CD4-positive, alpha-beta T cell treated with Interleukin-1 beta for 1 hour (primary cell): Measurements from ENCODE around the gene IRF2BP2.
A peak's percentile ranks its signal among the peaks of the same experiment; 100 is the strongest.
"Not testable (repeated sequence)": the region's sequence is repeated elsewhere in the genome, so short reads cannot be mapped to it uniquely, and the experiment has no call there.

Experiments used
- DNase-seq, 2 donors: peaks; one replicate each; pipeline ENCODE4 v3.0.0-alpha.2; 2020 to 2022

IRF2BP2 gene

DNA sequence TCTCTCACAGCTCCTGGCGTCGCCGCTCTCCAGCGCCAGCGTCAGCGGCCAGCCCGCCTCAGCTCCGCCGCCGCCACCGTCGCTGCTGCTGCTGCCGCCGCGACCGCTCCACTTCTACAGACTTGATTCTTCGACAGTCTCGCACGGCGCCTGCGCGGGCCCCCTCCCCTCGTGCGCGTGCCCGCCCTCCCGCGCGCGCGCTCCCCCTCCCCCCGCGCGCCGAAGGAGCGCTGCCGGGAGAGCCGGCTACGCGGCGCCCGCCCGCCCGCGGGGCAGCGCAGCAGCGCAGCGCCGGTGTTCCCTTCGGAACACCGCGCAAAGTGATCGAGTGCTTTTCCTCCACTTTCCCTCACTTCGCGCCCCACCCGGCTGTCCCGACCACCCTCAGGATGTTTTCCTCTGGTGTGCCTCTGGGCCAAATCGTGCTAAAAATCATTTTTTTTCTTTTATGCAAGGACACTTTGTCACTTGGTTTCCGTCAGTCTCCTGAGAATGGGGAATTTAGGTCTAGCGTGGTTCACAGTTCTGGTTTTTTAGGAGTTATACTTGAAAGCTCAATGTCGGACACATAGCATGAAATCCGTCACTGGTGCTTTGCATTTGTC is at the start of gene IRF2BP2:
IRF2BP2 (minus strand) TSS at position 118 of the 605 bp plus-strand sequence. CDS start 684 bp downstream, outside the sequence.
- DNase-seq, result peak; percentile 88 to 90

DNA sequence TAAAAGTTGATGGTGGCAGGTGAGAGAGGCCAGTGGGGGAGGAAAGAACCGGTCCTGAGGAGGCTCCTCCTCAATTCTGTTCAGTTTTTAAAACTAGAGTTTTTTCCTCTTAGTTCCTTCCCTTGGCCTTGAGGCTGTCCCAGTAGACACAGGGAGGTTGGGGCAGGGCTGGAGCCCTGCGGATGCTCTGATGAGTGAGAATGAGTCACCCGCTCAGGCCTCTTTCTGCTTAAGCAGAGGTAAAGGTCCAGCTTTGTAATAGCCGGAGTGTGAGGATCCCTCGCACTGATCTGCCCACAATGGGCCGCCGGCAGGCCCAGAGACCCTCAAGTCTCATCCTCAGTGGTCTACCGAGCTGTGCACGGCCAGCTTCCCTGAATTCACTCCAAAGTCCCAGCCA is 49.6 kb upstream of the IRF2BP2 start:
- peak in 1 of 2 donors; percentile 38 for DNase-seq

DNA sequence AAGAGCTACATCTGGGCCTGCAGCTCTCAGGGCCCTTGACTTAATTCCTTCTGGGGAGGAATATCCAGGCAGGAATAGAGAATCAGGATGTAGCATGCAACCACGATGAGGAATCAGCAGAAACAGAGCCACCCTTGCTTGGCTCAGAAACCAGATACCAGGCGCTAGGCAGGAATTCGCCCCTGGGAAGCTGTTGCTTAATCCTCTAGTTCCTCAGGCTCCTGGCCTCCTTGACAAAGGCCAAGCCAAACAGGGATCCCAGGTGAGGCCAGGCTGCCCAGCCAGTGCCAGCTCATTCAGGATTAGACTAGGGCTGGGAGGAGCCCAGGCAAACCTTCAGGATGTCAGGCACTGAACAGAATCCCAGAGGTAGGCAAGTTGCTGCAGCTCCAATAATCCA is 48.2 kb upstream of the IRF2BP2 start:
- no peak for DNase-seq

DNA sequence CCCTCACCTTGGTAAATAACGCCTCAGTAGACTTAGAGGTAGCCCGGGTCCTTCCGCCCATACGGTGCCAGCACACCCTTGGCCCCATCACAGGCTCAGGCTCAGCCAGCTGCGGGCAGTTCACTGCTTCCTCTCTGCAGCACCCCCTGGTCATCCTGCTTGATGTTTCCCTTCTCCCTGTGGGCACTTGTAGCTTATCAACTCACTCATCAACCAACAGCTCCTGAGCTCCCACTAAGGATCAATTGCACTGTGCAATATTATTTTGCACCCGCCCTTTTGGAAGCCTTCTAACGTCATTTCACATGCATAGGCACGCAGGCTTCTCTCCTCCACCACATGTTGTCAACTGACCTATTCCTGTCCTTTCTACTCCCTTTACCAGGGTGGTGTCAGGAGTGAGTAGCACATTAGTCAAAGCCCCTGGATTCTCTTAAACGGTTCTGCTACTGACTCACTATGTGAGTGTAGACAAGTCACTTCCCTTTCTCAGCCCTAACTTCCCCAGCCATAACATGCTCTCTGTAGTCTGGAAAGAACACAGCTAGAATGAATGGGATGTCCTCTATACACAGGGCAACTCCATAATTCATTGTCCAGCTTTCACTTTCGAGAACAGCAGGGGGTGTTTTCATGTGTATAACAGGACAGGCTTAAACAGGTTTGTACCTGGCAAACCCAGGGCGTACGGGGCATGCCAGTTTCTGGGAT is 47.1 kb upstream of the IRF2BP2 start:
- peak; percentile 14 to 76 for DNase-seq

DNA sequence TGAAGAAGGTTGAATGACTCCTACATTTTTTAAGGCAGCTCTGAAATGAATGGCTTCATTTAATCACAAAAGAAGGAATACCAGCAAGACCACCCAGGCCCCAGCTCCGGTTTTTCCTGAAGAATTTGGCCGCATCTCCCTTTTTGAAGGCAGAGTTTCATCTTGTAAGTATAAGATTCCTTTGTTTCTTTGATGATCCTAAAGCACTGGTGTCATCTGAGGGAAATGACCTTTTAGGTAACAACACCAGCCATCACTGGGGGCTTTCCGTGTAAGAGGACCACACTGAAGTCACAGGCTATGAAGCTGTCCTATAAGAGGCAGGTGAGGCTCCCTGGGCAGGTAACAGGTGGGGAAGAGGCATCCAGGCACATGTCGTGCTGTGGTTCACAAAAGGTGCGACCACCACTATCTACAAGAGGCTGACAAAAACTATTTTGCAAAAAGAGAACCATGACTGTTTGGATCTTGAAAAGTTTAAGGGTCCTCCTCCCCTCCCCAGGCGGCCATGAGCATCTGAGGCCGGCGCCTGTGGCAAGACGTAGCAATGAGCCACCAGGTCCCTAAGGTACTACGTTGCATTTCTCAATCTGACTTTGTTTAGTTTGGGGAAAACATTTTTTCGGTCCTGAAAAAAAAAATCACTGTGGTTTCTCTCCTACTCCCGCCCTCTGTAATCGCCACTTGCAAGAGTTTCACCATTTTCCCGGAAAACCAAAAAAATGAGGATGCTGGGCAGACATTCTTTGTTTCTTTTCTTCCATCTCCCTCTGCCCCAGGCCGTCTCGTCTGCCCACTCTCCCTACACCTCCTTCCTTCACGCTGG is 46.3 kb upstream of the IRF2BP2 start:
- no peak for DNase-seq

DNA sequence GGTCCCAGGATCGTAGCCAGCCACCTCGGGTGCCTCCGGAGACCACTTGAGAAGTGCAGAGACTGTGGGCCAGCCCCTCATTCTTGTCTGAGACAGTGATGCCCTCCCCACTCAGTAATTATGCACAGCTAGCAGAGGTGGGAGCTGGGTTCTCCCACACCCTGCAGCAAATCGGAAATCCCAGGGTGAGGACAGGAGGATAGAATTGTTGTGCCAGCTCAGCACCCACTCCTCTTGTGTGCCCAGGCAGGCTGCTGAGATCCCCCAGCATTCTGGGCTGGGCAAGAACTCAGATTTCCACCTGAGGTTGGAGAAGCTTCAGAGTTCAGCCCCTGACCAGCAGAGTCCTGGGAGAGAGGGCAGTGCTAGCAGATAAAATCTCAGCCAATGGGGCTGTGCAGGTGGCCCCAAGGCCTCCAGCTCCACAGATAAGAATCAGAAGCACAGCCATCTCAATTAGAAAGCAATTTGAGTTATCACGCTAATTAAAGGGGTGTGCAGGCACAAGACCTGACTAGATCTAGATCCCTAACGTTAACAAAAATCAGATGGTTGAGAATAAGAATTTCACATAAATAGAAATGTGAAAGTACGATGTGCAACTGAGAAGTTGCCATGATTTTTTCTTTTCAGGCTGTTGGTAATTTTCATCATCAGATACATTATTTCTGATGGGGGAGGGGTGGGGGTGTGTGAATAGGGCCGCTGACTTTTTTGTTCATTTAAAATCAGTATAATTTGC is 45.5 kb upstream of the IRF2BP2 start:
- no peak for DNase-seq

DNA sequence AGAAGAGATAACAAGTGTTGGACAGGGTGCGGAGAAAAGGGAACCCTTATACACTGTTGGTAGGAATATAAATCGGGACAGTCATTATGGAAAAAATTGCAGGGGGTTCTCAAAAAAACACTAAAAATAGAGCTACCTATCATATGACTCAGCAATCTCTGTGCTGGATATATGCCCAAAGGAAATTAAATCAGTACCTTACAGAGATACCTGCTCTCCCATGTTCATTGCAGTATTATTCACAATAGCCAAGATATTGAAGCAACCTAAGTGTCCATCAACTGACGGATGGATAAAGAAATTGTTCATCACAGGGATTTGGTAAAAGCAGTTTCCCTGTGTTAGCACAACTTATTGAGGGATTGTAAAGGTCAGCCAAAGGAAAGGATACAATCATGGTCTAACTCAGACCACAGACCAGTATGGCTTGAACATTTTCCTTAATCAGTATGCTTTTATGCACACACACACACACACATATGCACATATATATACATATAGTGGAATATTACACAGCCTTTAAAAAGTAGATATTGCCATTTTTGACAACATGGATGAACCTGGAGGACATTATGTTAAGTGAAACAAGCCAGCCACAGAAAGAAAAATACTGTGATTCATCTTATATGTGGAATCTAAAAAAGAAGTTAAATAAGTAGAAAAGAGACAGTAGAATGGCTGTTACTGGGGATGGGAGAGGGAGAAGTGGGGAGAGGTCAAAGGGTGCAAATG is 44.2 kb upstream of the IRF2BP2 start:
- no peak for DNase-seq

DNA sequence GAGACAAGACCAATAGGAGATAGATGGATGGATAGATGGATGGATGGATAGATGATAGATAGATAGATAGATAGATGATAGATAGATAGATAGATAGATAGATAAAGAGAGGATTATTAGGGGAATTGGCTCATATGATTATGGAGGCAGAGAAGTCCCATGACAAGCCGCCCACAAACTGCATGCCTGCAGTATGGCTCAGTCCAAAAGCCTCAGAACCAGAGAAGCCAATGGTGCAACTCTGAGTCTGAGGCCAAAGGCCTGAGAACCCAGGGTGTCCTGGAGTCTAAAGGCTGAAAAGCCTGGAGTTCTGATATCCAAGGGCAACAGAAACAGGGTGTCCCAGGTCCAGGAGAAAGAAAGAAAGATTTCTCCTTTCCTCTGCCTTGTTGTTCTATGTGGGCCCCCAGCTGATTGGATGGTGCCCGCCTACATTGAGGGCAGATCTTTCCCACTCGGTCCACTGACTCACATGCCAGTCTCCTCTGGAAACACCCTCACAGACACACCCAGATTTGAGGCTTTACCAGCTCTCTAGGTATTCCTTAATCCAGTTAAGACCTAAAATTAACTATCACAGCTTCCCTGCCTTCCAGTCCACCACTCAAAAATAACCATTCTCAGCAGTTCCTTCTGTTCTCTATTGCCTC is 39.6 kb upstream of the IRF2BP2 start:
- DNase-seq, result no peak

DNA sequence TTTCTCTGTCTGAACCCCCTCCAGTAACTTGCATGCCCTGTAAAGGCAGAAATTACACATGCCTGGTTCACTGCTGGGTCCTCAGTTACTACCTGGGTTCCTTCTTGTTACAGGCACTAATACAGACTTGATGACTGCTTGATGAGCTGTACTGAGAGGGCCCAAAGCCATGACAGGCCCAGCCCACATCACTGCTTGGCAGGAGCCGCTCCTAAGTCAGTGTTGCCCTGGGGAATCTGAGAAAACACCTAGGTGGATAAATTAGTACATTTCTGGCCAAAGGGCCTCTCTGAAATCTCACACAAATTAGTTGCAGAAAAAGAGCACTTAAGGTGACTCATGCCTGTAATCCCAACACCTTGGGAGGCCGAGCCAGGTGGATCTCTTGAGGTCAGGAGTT is 37.8 kb upstream of the IRF2BP2 start:
- no peak for DNase-seq

DNA sequence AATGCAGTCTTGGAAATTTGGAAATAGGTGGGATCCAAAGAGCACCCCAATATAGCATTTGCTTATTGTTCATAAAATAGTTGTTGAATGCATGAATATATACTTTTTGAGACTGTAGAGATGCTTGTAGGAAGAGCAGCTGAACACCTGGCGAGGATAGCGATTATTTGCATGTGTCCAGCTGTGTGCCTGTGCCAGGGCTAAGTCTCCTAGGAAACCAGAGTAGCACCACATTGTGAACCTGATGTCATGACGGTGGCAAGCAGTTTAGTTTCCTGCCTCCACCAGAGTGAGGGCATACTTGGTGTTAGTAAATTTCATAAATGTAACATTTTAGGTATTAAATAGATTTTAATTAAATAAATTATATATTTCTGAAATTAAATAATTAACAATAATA is 37.3 kb upstream of the IRF2BP2 start:
- no peak for DNase-seq

DNA sequence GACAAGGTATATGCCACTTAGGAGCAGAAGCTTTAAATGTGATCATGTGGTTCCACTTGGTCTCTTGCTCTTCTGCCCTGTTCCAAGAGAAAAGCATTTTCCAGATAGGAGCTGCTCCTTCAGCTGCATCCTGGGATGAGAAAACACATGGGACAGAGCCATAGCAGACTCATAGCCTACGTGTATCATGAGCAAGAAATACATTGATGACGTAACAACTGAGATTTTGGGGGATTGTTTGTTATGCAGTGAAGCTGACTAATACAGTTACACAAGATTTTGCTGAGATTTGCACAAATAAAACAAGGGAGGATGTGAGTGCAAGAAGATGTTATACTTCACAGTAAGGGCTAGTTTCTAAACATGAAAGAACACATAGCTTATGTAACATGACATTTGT is 36.0 kb upstream of the IRF2BP2 start:
- no peak for DNase-seq

DNA sequence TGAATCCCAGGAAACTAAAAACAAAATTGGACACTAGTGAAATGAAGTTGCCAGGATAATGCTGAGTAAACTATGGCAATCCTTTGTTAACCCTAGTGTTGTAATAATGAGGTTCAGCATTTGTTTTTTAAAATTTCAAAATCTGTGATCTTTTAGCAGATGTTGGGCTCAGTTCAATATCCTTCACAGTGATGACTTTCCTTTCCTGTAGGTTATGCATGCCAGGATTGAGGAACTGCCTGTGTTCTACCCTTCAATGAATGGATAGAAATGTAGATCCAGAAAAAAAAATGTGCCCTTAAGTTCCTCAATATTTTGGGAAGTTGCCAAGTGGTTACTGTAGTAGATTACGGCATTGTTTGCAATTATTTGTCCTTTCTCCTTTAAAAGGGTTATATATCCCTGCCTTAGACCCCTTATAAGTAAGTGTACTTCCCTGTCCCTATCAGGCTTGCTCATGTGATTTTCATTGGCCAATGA is 35.5 kb upstream of the IRF2BP2 start:
- DNase-seq, result no peak

DNA sequence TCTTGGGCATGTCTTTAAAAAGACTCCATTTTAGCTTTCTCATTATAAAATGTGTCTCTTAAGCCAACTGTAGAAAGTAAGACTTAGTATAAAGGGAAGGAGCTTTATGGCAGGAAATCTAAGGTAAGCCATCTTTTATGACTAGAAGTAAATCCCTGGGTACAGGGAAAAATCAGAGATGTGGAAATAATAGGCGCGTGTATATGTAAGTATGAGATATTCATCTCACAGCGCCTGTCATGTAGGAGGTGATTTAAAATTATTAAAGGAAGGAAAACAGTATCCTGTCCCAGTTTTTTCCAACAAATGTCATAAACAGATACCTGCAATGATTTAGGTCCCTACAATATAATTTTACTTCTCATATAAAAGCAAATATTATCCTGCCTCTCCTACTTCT is 35.0 kb upstream of the IRF2BP2 start:
- DNase-seq, result no peak

DNA sequence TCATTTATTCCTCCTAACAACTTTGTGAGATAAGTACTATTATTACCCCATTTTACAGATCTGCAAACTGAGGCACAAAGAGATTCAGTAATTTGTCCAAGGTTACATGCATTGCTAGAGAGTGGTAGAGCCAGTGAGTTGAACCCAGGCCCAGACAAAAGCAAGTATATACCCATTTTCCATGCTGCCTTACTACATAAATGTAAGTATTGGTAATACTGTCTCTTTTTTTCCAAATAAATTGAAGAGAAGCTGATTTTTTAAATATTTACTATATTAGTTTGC is 33.8 kb upstream of the IRF2BP2 start:
- no peak for DNase-seq

DNA sequence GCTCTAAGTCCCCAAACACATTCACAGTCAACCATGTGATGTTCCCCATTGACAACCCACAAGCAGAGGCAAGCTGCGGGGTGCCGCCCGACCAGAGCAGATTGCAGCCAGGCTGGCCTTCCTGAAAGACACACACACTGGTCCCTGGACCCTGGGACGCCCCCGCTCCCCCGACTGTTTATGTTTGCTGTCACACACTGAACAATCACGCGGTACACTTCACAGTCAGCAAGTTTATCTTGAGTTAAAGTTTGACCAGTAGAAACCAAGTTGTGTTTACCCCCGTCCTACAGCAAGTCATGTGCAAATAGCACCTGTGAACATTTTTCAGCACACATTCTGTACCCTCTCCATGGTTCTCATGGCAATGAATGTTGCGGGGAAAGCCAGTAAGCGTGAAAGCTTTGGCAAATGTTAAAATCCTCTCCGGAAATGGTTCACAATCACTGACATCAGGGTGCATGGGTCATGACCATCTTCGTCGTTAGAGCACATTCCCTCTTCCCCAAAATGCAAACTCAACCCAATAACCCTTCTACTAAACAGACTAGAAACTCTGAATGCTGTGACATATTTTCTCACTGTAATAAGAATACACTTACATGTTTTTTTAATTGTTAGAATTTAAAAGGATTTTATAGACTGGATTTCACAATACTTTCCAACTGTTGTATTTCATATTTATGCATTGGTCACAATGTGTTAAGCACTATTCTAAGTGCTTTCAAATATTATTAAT is 33.3 kb upstream of the IRF2BP2 start:
- no peak for DNase-seq

DNA sequence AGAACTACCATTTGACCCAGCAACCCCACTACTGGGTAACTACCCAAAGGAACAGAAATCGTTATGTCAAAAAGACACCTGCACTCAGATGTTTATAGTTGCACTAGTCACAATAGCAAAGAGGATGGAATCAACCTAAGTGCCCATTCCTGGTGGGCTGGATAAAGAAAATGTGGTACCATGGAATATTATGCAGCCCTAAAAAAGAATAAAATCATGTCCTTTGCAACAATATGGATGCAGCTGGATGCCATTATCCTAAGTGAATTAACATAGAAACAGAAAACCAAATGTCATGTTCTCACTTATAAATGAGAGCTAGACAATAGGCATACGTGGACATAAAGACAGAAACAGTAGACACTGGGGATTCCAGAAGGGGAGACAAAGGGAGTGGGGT is 32.5 kb upstream of the IRF2BP2 start:
- DNase-seq, result no peak

DNA sequence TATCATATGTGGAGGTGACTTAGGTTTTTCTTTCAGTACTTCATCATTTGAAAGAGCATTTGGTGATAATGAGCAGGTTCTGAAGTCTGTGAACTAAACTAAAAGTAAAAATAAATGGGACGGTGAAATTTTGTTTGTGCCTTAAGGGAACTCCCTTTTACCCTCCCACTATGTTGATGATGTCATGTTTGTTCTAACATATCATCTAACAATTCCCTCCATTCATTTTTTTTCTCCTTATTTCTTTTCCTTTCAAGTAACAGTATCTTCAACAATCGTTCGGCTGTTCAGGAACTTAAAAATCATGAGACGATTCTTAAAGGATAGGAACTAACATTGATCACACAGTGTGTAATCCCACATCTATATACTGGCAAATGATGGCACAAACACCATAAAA is 30.0 kb upstream of the IRF2BP2 start:
- DNase-seq, result no peak

DNA sequence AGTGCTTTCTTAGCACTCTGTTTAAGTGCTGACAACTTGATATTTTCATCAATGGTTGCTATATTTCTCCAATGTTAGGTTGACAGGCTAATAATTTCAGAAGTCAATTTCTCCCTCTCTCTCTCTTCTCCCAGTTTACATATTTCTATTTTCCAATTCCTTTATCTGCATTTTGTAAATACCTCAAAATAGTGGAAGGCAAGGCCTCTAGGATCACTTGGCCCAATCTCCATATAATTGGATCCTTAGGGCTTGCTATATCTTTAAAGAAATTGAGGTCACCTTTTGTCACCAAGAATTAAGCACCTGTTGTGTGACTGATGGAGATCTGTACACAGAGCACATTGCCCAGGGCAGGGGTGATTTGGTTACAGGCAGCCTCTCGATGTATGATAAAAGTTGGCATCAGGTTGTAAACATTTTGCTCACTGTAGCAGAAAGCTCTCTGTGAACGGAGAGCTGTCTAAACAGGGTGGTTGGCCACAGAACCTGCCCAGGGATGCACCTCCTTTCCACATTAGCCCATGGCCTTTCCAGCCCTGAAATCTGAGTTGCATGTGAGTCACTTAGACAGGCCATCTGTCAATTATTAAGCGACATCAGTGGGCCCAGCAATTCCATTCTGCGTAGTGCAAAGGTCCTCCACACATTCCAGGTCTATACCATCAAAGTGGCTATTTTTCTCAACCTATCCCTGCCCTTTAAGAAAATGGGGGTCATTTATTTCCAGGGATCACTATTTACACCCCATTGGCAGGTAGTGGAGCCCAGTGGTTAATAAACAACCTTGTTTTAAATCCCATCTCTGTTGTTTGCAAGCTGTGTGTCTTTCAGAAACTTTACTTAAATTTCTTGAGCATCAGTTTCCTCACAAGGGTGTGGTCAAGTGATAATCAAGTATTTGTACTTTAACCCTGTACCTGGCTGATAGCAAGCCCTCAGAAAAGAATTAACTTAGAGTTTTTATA is 29.1 kb upstream of the IRF2BP2 start:
- DNase-seq, result no peak

DNA sequence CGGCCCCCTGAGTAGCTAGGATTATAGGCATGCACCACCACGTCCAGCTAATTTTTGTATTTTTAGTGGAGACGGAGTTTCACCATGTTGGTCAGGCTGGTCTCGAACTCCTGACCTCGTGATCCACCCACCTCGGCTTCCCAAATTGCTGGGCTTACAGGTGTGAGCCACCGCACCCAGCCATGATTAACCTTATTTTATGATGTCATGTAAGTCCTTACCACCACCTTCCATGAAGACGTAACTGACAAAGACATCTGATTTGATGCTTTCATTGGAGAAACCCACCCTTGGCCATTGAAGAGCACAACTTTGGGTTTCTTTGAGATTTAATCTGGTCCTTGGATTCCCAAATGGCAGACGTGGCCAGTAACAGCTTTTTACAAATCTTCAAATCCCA is 24.9 kb upstream of the IRF2BP2 start:
- DNase-seq, result not testable (repeated sequence)

DNA sequence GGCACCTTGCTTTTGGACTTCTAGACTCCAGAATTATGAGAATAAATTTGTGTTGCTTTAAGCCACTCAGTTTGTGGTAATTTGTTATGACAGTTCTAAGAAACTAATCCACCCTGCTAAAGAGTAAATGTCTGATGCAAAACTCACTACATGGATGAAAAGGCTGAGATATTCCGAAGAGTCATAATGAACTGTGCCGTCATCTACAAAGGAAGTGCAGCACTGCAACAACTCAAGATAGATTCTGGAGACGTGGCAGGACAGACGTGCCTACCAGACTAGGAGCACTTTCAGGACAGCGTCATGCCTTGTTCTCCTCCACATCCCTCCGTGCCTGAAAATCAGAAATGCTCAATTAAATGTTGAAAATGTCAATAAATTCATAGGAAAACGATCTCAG is 24.4 kb upstream of the IRF2BP2 start:
- no peak for DNase-seq
